Loucy (cell line): ENCODE data around the gene DACT1.

Experiments used
- H2AFZ ChIP-seq: fragments of 200-600 bp; sonication (generic); 2 replicates; pipeline ENCODE4 v1.6.0; 2016; ENCODE audit warnings: antibody characterized with exemption, mild to moderate bottlenecking, low read length, moderate library complexity
- H3F3A ChIP-seq: fragments of 200-600 bp; 2 replicates; pipeline ENCODE4 v1.6.0; 2016; ENCODE audit warnings: antibody characterized with exemption, low read depth, mild to moderate bottlenecking
- H3K27me3 ChIP-seq: fragments of 200-600 bp; sonication (generic); 2 replicates; pipeline ENCODE4 v1.6.1; 2014; ENCODE audit warnings: low read length, mild to moderate bottlenecking; ENCODE audit not compliant: insufficient read depth, poor library complexity, severe bottlenecking
- H3K36me3 ChIP-seq: fragments of 200-600 bp; sonication (generic); 2 replicates; pipeline ENCODE4 v1.6.1; 2016; ENCODE audit warnings: low read length; ENCODE audit not compliant: insufficient read depth
- H3K4me1 ChIP-seq: fragments of 200-600 bp; sonication (generic); 2 replicates; pipeline ENCODE4 v1.5.1; 2014; ENCODE audit warnings: low read length, mild to moderate bottlenecking; ENCODE audit not compliant: insufficient read depth, poor library complexity, severe bottlenecking
- H3K4me2 ChIP-seq: fragments of 200-600 bp; sonication (generic); 2 replicates; pipeline ENCODE4 v1.6.0; 2014; ENCODE audit warnings: antibody characterized with exemption, low read length, low read depth, mild to moderate bottlenecking; ENCODE audit not compliant: poor library complexity, severe bottlenecking
- H3K4me3 ChIP-seq: fragments of 200-600 bp; sonication (generic); 2 replicates; pipeline ENCODE4 v1.5.1; 2014; ENCODE audit warnings: low read length, mild to moderate bottlenecking, mixed read lengths; ENCODE audit not compliant: poor library complexity, severe bottlenecking
- H3K79me2 ChIP-seq: fragments of 200-600 bp; sonication (generic); 2 replicates; pipeline ENCODE4 v1.6.1; 2014; ENCODE audit warnings: low read length; ENCODE audit not compliant: insufficient read depth
- H3K9ac ChIP-seq: fragments of 200-600 bp; sonication (generic); 2 replicates; pipeline ENCODE4 v1.6.0; 2014; ENCODE audit warnings: mild to moderate bottlenecking, low read depth, low read length, moderate library complexity; ENCODE audit not compliant: poor library complexity, severe bottlenecking
- H3K9me2 ChIP-seq: fragments of 200-600 bp; sonication (generic); replicated peaks from 2 replicates; pipeline ENCODE4 v1.6.1; 2016; ENCODE audit warnings: low read depth, low read length, mixed read lengths
- H3K9me3 ChIP-seq: fragments of 200-600 bp; sonication (generic); 2 replicates; pipeline ENCODE4 v1.6.1; 2014; ENCODE audit warnings: mild to moderate bottlenecking, antibody characterized with exemption, low read length, low read depth; ENCODE audit not compliant: insufficient read depth
- H4K20me1 ChIP-seq: fragments of 200-600 bp; sonication (generic); 2 replicates; pipeline ENCODE4 v1.6.0; 2014; ENCODE audit warnings: antibody characterized with exemption, low read length, mild to moderate bottlenecking; ENCODE audit not compliant: insufficient read depth, poor library complexity, severe bottlenecking
- EZH2phosphoT487 ChIP-seq: fragments of 200-600 bp; IDR thresholded peaks from 2 replicates; pipeline ENCODE4 v1.6.1; 2018; ENCODE audit warnings: antibody characterized with exemption, mild to moderate bottlenecking, moderate library complexity, borderline replicate concordance
- TF ChIP-seq, protein P1 (sequence below): fragments of 200-600 bp; sonication (generic); conservative IDR thresholded peaks from 2 replicates; pipeline ENCODE4 v1.5.1; 2014; ENCODE audit warnings: mild to moderate bottlenecking, antibody characterized with exemption, low read length

Gene DACT1

DNA sequence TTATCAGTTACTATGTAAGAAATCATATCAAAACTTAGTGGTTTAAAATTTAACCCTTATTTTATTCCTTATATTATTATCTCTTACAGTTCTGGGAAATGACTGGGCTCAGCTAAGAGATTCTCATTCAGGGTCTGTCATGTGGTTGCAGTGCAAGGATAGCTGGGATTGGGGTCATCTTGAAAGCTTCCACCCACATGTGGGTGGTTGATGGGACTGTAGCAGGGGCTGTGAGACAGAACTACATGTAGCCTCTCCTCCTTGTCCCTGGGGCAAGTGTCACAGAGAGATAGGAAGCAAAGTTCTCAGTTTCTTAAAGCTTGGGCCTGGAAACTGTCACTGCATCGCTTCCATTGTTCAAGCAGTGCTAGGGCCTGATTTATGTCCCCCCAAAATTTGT, 57.8 kb downstream of the DACT1 start:
- TF ChIP-seq EZH2phosphoT487, result no peak
- TF ChIP-seq, protein P1, sequence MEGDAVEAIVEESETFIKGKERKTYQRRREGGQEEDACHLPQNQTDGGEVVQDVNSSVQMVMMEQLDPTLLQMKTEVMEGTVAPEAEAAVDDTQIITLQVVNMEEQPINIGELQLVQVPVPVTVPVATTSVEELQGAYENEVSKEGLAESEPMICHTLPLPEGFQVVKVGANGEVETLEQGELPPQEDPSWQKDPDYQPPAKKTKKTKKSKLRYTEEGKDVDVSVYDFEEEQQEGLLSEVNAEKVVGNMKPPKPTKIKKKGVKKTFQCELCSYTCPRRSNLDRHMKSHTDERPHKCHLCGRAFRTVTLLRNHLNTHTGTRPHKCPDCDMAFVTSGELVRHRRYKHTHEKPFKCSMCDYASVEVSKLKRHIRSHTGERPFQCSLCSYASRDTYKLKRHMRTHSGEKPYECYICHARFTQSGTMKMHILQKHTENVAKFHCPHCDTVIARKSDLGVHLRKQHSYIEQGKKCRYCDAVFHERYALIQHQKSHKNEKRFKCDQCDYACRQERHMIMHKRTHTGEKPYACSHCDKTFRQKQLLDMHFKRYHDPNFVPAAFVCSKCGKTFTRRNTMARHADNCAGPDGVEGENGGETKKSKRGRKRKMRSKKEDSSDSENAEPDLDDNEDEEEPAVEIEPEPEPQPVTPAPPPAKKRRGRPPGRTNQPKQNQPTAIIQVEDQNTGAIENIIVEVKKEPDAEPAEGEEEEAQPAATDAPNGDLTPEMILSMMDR, result no peak
- Histone ChIP-seq H3F3A (no peaks in the 10 kb centered on the region), H3K9ac (no peak overlapping the region), H3K4me3 (no peak overlapping the region), H3K9me3 (no peaks in the 10 kb centered on the region), H4K20me1 (no peaks in the 10 kb centered on the region), H2AFZ (no peak overlapping the region), H3K4me2 (no peak overlapping the region), H3K79me2 (no peaks in the 10 kb centered on the region), H3K9me2 (no peaks in the 10 kb centered on the region; the same call in 1 of the 2 replicates), H3K27me3 (no peaks in the 10 kb centered on the region), H3K4me1 (no peaks in the 10 kb centered on the region), H3K36me3 (no peaks in the 10 kb centered on the region)

DNA sequence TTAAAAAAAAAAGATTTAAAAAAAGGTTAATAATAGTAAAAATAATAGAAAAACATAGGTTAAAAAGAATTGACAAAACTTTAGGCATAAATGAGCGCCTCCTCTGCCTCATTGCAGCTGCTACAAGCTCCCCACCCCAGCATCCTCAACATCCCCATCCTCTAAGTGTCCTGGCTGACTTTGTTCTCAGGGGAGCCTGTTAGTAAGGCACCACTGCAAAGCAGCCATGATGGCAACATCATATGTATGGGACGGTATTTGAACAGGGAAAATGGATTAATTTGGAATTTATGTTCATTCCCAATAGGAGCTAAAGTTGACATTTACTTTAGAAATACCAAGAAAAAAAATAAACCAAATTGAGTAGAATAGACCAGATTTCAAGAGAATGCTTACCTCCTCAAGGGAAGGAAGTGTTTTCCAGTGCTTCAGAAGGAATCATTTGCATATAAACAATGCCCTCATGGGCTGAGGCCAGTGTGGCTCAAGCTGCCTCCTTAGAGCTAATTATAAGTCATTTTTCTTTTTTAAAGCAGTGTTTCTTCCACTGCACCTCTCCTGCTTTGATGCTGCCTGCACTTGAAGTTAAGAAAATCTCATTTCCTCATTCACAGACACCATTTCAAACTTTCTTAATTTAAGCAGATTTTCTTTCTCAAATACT, 59.6 kb downstream of the DACT1 start:
- Histone ChIP-seq H3K9ac (no peak overlapping the region), H4K20me1 (no peaks in the 10 kb centered on the region), H3K9me3 (no peaks in the 10 kb centered on the region), H3K4me3 (no peak overlapping the region), H3K27me3 (no peaks in the 10 kb centered on the region), H2AFZ (no peak overlapping the region), H3K4me1 (no peaks in the 10 kb centered on the region), H3F3A (no peaks in the 10 kb centered on the region), H3K4me2 (no peak overlapping the region), H3K9me2 (no peaks in the 10 kb centered on the region; the same call in 1 of the 2 replicates), H3K36me3 (no peaks in the 10 kb centered on the region), H3K79me2 (no peaks in the 10 kb centered on the region)
- TF ChIP-seq EZH2phosphoT487, result no peak
- TF ChIP-seq, protein P1, result no peak
